MM.1S (cell line): ENCODE data around the gene KL.

Source experiments
- DNase-seq: peaks from one replicate; pipeline ENCODE4 v3.0.0-alpha.2; 2015
- H2AFZ ChIP-seq: fragments of 300-600 bp; sonication (generic); 2 replicates; pipeline ENCODE4 v1.6.0; 2016; ENCODE audit warnings: antibody characterized with exemption, low read length
- H3F3A ChIP-seq: fragments of 300-600 bp; sonication (generic); 2 replicates; pipeline ENCODE4 v1.6.1; 2016; ENCODE audit warnings: mild to moderate bottlenecking, antibody characterized with exemption, low read length, moderate library complexity, mixed read lengths; ENCODE audit not compliant: insufficient read depth
- H3K27ac ChIP-seq: fragments of 300-600 bp; sonication (generic); 2 replicates; pipeline ENCODE4 v1.5.1; 2016; ENCODE audit warnings: mild to moderate bottlenecking, low read length
- H3K27me3 ChIP-seq: fragments of 300-600 bp; sonication (generic); replicated peaks from 2 replicates; pipeline ENCODE4 v1.6.0; 2016; ENCODE audit warnings: low read length; ENCODE audit not compliant: insufficient read depth
- H3K36me3 ChIP-seq: fragments of 300-600 bp; sonication (generic); replicated peaks from 2 replicates; pipeline ENCODE4 v1.6.1; 2016; ENCODE audit warnings: mild to moderate bottlenecking, low read length, mixed read lengths; ENCODE audit not compliant: insufficient read depth
- H3K4me1 ChIP-seq: fragments of 300-600 bp; sonication (generic); 2 replicates; pipeline ENCODE4 v1.6.1; 2016; ENCODE audit warnings: low read length, mixed read lengths
- H3K4me2 ChIP-seq: fragments of 300-600 bp; sonication (generic); 2 replicates; pipeline ENCODE4 v1.6.0; 2016; ENCODE audit warnings: low read depth, low read length
- H3K4me3 ChIP-seq: fragments of 300-600 bp; sonication (generic); 2 replicates; pipeline ENCODE4 v1.5.1; 2016; ENCODE audit warnings: low read length, mixed read lengths
- H3K79me2 ChIP-seq: fragments of 300-600 bp; sonication (generic); 2 replicates; pipeline ENCODE4 v1.6.1; 2016; ENCODE audit warnings: mixed run types, low read length, mixed read lengths
- H3K9ac ChIP-seq: fragments of 300-600 bp; sonication (generic); 2 replicates; pipeline ENCODE4 v1.6.1; 2016; ENCODE audit warnings: low read length, mixed read lengths
- H3K9me2 ChIP-seq: fragments of 300-600 bp; sonication (generic); replicated peaks from 2 replicates; pipeline ENCODE4 v1.6.1; 2016; ENCODE audit warnings: mild to moderate bottlenecking, low read length, mixed read lengths; ENCODE audit not compliant: insufficient read depth
- H3K9me3 ChIP-seq: fragments of 300-600 bp; sonication (generic); replicated peaks from 2 replicates; pipeline ENCODE4 v1.6.1; 2016; ENCODE audit warnings: mild to moderate bottlenecking, low read length, mixed read lengths; ENCODE audit not compliant: insufficient read depth
- H4K20me1 ChIP-seq: fragments of 300-600 bp; sonication (generic); 2 replicates; pipeline ENCODE4 v1.6.1; 2016; ENCODE audit warnings: mild to moderate bottlenecking, low read length, moderate library complexity, mixed read lengths; ENCODE audit not compliant: insufficient read depth
- EZH2 ChIP-seq: fragments of 300-600 bp; sonication (generic); optimal IDR thresholded peaks from 2 replicates; pipeline ENCODE3; 2017; ENCODE audit warnings: low read depth, mild to moderate bottlenecking, antibody characterized with exemption, low read length, mixed read lengths
- EZH2phosphoT487 ChIP-seq: fragments of 300-600 bp; sonication (generic); IDR thresholded peaks from 2 replicates; pipeline ENCODE4 v1.6.1; 2018; ENCODE audit warnings: antibody characterized with exemption, low read length
- TF ChIP-seq, protein P1 (sequence below): fragments of 300-600 bp; sonication (generic); IDR thresholded peaks from 2 replicates; pipeline ENCODE4 v1.5.1; 2016; ENCODE audit warnings: antibody characterized with exemption, low read length, mixed read lengths

KL gene

DNA sequence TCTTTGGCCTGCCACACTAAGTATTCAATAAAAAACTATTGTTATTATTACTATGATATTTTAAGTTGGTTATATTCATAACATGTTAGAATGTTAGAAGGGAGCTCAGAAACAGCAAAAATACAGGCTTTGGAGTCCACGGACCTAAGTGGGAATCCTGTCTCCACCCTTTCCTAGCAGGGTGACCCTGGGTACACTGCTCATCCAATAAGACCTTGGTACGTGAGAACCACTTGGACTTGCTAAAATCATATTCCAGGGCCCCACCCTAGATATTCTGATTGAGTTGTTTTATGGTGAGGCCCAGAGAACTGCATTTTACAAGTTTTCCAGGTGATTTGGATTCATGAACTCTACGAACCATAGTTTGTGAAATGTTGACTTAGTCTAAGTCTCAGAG is 47.4 kb upstream of the KL start:
- Histone ChIP-seq H3K36me3 (no peaks in the 10 kb centered on the region), H3K79me2 (no peaks in the 10 kb centered on the region), H3F3A (no peaks in the 10 kb centered on the region), H3K4me1 (no peaks in the 10 kb centered on the region), H3K4me3 (no peak overlapping the region), H4K20me1 (no peaks in the 10 kb centered on the region), H3K9me2 (no peaks in the 10 kb centered on the region), H3K9me3 (no peaks in the 10 kb centered on the region), H3K4me2 (no peak overlapping the region), H3K9ac (no peak overlapping the region), H3K27me3 (no peaks in the 10 kb centered on the region), H2AFZ (no peak overlapping the region), H3K27ac (no peak overlapping the region)
- DNase-seq, result no peak
- TF ChIP-seq EZH2phosphoT487 (no peak), EZH2 (no peak)

DNA sequence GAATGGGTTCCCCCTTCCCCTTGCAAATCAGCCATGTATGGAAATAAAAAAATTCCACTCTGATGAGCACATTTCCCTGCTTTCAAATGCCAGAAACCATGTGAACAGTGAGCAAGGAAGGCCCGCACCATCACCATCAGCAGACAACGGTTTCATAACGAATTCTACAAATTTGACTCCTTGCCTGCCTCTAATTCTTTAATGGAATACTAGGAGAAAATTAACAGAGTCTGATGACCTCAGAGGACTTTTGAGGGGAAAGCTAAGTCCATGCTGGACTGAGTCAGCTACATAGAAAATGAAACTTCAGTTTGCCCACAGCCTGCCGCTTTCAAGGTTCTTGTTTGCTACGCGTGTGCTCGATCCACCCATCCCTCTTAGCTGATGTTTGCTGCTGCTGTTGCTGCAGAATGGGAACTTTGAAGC is 46.7 kb upstream of the KL start:
- TF ChIP-seq, protein P1, sequence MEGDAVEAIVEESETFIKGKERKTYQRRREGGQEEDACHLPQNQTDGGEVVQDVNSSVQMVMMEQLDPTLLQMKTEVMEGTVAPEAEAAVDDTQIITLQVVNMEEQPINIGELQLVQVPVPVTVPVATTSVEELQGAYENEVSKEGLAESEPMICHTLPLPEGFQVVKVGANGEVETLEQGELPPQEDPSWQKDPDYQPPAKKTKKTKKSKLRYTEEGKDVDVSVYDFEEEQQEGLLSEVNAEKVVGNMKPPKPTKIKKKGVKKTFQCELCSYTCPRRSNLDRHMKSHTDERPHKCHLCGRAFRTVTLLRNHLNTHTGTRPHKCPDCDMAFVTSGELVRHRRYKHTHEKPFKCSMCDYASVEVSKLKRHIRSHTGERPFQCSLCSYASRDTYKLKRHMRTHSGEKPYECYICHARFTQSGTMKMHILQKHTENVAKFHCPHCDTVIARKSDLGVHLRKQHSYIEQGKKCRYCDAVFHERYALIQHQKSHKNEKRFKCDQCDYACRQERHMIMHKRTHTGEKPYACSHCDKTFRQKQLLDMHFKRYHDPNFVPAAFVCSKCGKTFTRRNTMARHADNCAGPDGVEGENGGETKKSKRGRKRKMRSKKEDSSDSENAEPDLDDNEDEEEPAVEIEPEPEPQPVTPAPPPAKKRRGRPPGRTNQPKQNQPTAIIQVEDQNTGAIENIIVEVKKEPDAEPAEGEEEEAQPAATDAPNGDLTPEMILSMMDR, result no peak
- TF ChIP-seq EZH2 (no peak), EZH2phosphoT487 (no peak)
- Histone ChIP-seq H3K4me3 (no peak overlapping the region), H3K4me1 (no peaks in the 10 kb centered on the region), H3K27ac (no peak overlapping the region), H3K9me3 (no peaks in the 10 kb centered on the region), H3F3A (no peaks in the 10 kb centered on the region), H3K9ac (no peak overlapping the region), H3K79me2 (no peaks in the 10 kb centered on the region), H3K4me2 (no peak overlapping the region), H3K27me3 (no peaks in the 10 kb centered on the region), H2AFZ (no peak overlapping the region), H4K20me1 (no peaks in the 10 kb centered on the region), H3K9me2 (no peaks in the 10 kb centered on the region), H3K36me3 (no peaks in the 10 kb centered on the region)
- no peak for DNase-seq

DNA sequence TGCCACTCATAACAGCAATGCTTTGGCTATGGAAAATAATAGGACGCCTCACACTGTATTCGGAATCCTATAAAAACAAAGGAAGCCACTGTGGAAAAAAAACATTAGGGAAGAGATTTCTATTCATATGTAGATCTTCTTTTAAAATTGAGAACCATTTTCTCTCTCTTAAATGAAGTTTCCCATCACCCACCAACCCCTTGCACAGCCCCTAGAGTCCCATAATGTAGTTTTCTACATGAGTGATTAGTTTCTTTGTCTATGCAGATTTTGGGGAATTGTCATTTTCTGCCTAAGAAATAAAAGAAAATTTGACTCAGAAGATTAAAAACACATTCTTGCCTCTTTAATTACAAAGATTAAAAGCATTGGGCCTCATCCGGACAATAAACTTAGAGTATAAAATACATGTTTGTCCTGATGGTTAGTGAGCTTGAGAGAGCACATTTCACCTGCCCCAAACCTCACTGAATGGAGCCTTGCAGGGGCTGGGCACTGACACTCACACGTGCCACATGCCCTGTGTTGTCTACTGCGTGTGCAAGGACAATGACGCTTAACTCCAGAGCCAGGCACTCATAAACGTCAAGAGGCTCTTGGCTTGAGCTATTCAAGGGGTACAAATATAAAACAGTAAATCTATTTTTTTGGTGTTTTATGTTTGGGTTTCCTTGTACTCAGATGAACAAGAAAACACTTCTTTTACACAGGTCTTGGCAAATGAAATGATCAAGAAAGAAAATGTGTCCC is 40.0 kb upstream of the KL start:
- no peaks in the 10 kb centered on the region for H3K27me3 ChIP-seq
- H3K27ac ChIP-seq, result no peak overlapping the region
- no peaks in the 10 kb centered on the region for H3K36me3 ChIP-seq
- no peak overlapping the region for H3K9ac ChIP-seq
- no peak overlapping the region for H3K4me2 ChIP-seq
- TF ChIP-seq, protein P1, result no peak
- H3K9me3 ChIP-seq, result no peaks in the 10 kb centered on the region
- no peaks in the 10 kb centered on the region for H3F3A ChIP-seq
- no peak overlapping the region for H2AFZ ChIP-seq
- no peak overlapping the region for H3K4me3 ChIP-seq
- H4K20me1 ChIP-seq, result no peaks in the 10 kb centered on the region
- no peaks in the 10 kb centered on the region for H3K4me1 ChIP-seq
- H3K79me2 ChIP-seq, result no peaks in the 10 kb centered on the region
- DNase-seq, result no peak
- no peaks in the 10 kb centered on the region for H3K9me2 ChIP-seq

DNA sequence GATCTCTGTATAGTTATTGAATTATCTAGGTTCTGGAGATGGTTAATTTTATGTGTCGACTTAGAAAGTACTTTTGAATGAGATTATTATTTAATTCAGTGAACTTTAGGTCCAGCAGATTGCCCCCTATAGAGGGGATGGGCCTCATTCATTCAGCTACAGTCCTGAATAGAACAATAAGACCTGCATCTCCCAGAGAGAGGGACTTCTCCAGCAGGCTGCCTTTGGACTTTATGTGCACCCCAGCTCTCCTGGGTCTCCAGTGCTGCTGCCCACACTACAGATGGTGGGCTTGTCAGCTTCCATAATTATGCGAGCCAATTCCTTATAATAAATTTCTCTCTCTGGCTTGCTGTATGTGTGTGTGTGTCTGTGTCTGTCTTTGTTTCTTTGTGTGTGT is 39.3 kb upstream of the KL start:
- DNase-seq, result no peak
- no peaks in the 10 kb centered on the region for H3K9me2 ChIP-seq
- H3K27me3 ChIP-seq, result no peaks in the 10 kb centered on the region
- H3K36me3 ChIP-seq, result no peaks in the 10 kb centered on the region
- no peaks in the 10 kb centered on the region for H3K9me3 ChIP-seq
- no peaks in the 10 kb centered on the region for H3K4me1 ChIP-seq
- no peak overlapping the region for H3K27ac ChIP-seq
- no peaks in the 10 kb centered on the region for H3K79me2 ChIP-seq
- H3K4me2 ChIP-seq, result no peak overlapping the region
- no peak overlapping the region for H3K9ac ChIP-seq
- H4K20me1 ChIP-seq, result no peaks in the 10 kb centered on the region
- no peak overlapping the region for H3K4me3 ChIP-seq
- H3F3A ChIP-seq, result no peaks in the 10 kb centered on the region
- no peak for TF ChIP-seq EZH2phosphoT487
- TF ChIP-seq, protein P1, result no peak
- TF ChIP-seq EZH2, result no peak
- no peak overlapping the region for H2AFZ ChIP-seq
